Fibroblast of pulmonary artery (primary cell): ENCODE measurements around the gene TRMT44.

Experiments
- DNase-seq: peaks from one replicate; pipeline ENCODE4 v3.0.0-alpha.2; 2010; ENCODE audit warnings: low read depth
- H3K4me3 ChIP-seq: replicated peaks from 2 replicates; pipeline ENCODE4 v1.5.1; 2011; ENCODE audit warnings: low read depth, mild to moderate bottlenecking, control low read depth, low read length, moderate library complexity
- CTCF ChIP-seq: IDR thresholded peaks from 2 replicates; pipeline ENCODE4 v1.5.1; 2011; ENCODE audit warnings: mild to moderate bottlenecking, control low read depth, low read length, inconsistent platforms; ENCODE audit errors: missing control alignments

TRMT44 gene

DNA sequence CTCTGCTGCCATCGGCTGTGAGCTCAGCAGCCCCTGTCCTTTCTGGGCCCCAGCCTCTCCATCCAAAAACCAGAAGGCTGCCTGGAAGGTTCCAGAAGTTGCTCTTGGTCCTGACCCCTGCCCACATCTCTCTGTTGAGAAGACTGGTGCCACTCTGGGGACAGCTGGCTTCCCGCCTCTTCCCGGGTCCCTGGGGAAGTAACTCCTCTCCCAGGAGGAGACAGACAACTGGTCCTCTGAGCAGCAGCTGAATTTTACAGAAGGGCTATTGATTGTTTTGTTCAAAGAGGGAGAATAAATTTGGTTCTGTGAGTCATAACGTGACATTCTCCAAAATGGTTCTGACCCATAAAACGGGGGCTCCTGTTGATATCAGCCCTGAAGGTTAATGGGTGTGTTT lies 61.2 kb downstream of the TRMT44 start:
- DNase-seq = no peak
- no peak for TF ChIP-seq CTCF
- no peak overlapping the region for H3K4me3 ChIP-seq

DNA sequence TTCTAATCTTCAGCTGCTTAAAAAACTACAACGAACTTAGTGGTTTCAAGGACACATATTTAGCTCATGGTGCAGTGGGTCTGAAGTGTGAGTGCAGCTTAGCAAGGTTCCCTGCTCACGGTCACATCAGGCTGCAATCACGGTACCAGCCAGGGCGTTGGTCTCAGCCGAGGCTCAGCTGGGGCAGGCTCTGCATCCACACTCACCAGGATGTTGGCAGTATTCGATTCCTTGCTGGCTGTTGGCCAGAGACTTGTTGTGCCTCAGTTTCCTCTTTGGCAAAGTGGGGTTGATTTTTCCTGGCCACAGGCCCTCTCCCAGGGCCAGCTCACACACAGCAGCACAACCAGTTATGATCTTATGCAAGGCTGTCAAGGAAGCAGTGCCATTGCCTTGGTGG lies 61.8 kb downstream of the TRMT44 start:
- DNase-seq = no peak
- no peak for TF ChIP-seq CTCF
- H3K4me3 ChIP-seq = no peak overlapping the region

GRCh38 chr4:8502836-8503585 lies 62.4 kb downstream of the TRMT44 start:
- TF ChIP-seq CTCF = no peak
- H3K4me3 ChIP-seq = no peak overlapping the region
- peak; percentile 5 for DNase-seq

DNA sequence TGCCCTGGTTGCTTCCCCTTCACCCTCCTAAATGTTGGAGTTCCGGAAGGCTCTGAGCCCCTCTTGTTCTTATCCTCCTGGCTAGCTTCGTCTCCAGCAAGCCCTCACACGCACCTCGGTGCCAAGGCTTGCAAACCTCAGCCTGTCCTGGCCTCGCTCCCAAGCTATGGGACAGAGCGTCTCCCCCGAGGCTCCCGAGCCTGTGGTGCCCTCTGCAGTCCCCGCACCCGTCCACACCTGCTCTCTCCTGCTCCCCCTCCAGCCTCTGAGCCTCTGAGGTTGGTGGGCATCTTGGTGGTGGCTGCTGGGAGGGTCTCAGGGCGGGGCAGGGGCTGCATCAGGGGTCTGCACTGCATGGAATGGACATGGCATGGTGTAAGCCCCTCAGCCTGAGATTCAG lies 63.2 kb downstream of the TRMT44 start:
- no peak for TF ChIP-seq CTCF

DNA sequence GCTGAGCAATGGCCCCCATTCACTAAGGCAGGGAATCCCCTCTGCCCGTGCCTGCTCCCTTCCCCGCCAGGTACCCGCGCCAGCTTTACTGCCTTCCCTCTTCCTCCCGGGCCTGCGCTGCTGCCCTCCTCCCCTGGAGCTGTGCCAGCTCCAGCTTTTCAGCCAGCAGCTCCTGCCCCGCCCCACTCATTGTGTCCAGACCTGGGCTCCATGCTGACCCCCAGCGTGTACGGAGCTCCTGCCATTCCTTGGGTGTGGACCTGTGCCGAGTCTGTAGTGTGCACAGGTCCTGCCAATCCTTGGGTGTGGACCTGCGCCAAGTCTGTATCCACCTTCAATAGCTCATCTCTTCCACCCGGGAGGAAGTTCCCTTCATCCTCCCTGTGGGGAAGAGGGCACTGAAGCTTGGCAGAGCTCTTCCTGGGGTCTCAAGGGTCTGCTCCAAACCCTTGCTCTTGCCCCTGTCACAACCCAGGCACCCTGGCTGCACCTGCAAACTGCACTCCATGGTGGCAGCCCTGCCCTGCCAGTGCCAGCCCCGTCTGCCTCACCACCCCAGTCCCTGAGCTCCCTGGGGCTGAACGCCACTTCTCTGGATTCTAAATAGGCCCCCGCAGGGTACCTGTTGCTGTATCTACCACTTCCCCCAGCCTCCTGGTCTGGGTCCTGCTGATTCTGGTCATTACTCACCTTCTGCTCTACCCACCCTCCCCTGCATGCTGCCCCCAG lies 63.9 kb downstream of the TRMT44 start:
- no peak overlapping the region for H3K4me3 ChIP-seq

More for the DNA sequence above, 63.2 kb downstream of the TRMT44 start:
- no peak for DNase-seq
- no peak overlapping the region for H3K4me3 ChIP-seq

GRCh38 chr4:8505229-8505628 lies 64.7 kb downstream of the TRMT44 start:
- no peak for DNase-seq
- no peak for TF ChIP-seq CTCF
- no peak overlapping the region for H3K4me3 ChIP-seq

More for the DNA sequence above, 63.9 kb downstream of the TRMT44 start:
- no peak for TF ChIP-seq CTCF
- no peak for DNase-seq
